ENCODE results near the gene HOXA6. TPM values are rescaled to one million over a fixed set of nuclear protein-coding genes. Genes with fewer than 3 reads are reported as not detected.

The HOXA6 gene
- polyA plus RNA-seq, 2 of the 4 experiments (the other 2 are of a cell fraction) = 0.90 to 2.1 TPM

- H3K4me3 ChIP-seq = peak within 1 kb of the TSS; percentile 49; the same call in 1 of the 3 replicates
- POLR2A ChIA-PET = interaction anchor here (2.1 kb wide), 1 partner anchor 9 kb away, joined by 14 read pairs; no protein-coding TSS in a partner anchor
- no peak for DNase-seq (ENCODE audit: low read depth in 1 of 2, low spot score in 1 of 2)
Observed at GRCh38 chr7:27151931-27152815, 4.6 kb upstream of the HOXA6 start, which contains the start of gene HOXA3. Gene HOXA3 (minus strand): TSS chr7:27152583. CDS start chr7:27110640, 41,943 bp downstream.

GRCh38 chr7:27151341-27151930, 3.9 kb upstream of the HOXA6 start:
- POLR2A ChIA-PET = interaction anchor here (0.9 to 2.1 kb wide), 5 partner anchors 9 to 951 kb away, joined by 3 to 14 read pairs (median 4); partner anchors contain the start of gene HNRNPA2B1
- WGBS (ENCODE audit: missing lambda C conversion rate) = 75% methylated on average over 27 of the region's 27 CpGs
- TF ChIP-seq HOXB13 (CRISPR knock-in tag; IDR thresholded peaks at IDR 0.05; ENCODE audit: low read depth) = no peak
- no peak for TF ChIP-seq ATOH8 (CRISPR knock-in tag; IDR thresholded peaks at IDR 0.05; ENCODE audit: low read depth)
- no peak for TF ChIP-seq TP53 (CRISPR knock-in tag; IDR thresholded peaks at IDR 0.05)
- TF ChIP-seq, protein P1, sequence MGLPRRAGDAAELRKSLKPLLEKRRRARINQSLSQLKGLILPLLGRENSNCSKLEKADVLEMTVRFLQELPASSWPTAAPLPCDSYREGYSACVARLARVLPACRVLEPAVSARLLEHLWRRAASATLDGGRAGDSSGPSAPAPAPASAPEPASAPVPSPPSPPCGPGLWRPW (IDR thresholded peaks at IDR 0.05) = no peak
- Histone ChIP-seq H3K4me3 (peak overlapping the region; percentile 49), H3K4me1 (peaks cover 16% of the 10 kb centered on the region), H3K4me2 (peak overlapping the region; percentile 90), H3K27ac (peak overlapping the region; percentile 88 to 90), H3K9me3 (no peaks in the 10 kb centered on the region)
- no peak for FAIRE-seq
- CTCF ChIA-PET = interaction anchor here (0.6 to 11.1 kb wide), 24 partner anchors 7 to 1060 kb away, joined by 3 to 160 read pairs (median 6); partner anchors contain the start of genes HIBADH, HOXA5 and HOXA9
- DNase-seq (ENCODE audit: low read depth in 1 of 2, low spot score in 1 of 2) = no peak
- no peak for ATAC-seq

More at GRCh38 chr7:27151931-27152815, 4.6 kb upstream of the HOXA6 start, which contains the start of gene HOXA3:
- ATAC-seq = no peak
- no peak for FAIRE-seq
- WGBS (ENCODE audit: missing lambda C conversion rate) = 78% methylated on average over 41 of the region's 53 CpGs
- CTCF ChIA-PET = interaction anchor here (0.7 to 4.2 kb wide), 9 partner anchors 9 to 1061 kb away, joined by 3 to 36 read pairs (median 6); partner anchors contain the start of gene HOXA5
- TF ChIP-seq CBX8 (IDR thresholded peaks at IDR 0.05) = no peak
- TF ChIP-seq FOSB (CRISPR knock-in tag; IDR thresholded peaks at IDR 0.05) = no peak
- no peak for TF ChIP-seq POLR2AphosphoS2 (conservative IDR thresholded peaks at IDR 0.05; ENCODE audit: low read length)
- no peak for TF ChIP-seq RCOR1 (IDR thresholded peaks at IDR 0.05; ENCODE audit: low read depth, low read length)
- no peak for TF ChIP-seq SREBF2 (IDR thresholded peaks at IDR 0.05)
- TF ChIP-seq, protein P2, sequence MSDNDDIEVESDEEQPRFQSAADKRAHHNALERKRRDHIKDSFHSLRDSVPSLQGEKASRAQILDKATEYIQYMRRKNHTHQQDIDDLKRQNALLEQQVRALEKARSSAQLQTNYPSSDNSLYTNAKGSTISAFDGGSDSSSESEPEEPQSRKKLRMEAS (IDR thresholded peaks at IDR 0.05) = no peak
- TF ChIP-seq BCL3 (IDR thresholded peaks at IDR 0.05) = no peak
- no peak for TF ChIP-seq CEBPB (IDR thresholded peaks at IDR 0.05)
- TF ChIP-seq, protein P3, sequence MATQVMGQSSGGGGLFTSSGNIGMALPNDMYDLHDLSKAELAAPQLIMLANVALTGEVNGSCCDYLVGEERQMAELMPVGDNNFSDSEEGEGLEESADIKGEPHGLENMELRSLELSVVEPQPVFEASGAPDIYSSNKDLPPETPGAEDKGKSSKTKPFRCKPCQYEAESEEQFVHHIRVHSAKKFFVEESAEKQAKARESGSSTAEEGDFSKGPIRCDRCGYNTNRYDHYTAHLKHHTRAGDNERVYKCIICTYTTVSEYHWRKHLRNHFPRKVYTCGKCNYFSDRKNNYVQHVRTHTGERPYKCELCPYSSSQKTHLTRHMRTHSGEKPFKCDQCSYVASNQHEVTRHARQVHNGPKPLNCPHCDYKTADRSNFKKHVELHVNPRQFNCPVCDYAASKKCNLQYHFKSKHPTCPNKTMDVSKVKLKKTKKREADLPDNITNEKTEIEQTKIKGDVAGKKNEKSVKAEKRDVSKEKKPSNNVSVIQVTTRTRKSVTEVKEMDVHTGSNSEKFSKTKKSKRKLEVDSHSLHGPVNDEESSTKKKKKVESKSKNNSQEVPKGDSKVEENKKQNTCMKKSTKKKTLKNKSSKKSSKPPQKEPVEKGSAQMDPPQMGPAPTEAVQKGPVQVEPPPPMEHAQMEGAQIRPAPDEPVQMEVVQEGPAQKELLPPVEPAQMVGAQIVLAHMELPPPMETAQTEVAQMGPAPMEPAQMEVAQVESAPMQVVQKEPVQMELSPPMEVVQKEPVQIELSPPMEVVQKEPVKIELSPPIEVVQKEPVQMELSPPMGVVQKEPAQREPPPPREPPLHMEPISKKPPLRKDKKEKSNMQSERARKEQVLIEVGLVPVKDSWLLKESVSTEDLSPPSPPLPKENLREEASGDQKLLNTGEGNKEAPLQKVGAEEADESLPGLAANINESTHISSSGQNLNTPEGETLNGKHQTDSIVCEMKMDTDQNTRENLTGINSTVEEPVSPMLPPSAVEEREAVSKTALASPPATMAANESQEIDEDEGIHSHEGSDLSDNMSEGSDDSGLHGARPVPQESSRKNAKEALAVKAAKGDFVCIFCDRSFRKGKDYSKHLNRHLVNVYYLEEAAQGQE (IDR thresholded peaks at IDR 0.05) = no peak
- TF ChIP-seq ZFP36 (IDR thresholded peaks at IDR 0.05; ENCODE audit: borderline replicate concordance, partially characterized antibody) = no peak
- no peak for TF ChIP-seq RARB (CRISPR knock-in tag; IDR thresholded peaks at IDR 0.05)
- TF ChIP-seq EHMT2 (IDR thresholded peaks at IDR 0.05; ENCODE audit: low read depth) = no peak
- no peak for TF ChIP-seq KDM1A (IDR thresholded peaks at IDR 0.05; ENCODE audit: low read depth)
- peak within 1 kb of the TSS; percentile 88 to 90; a peak in 5 of 6 replicates for H3K27ac ChIP-seq
- peak within 1 kb of the TSS; percentile 90 for H3K4me2 ChIP-seq
- H3K4me1 ChIP-seq = peaks cover 16% of the 10 kb centered on the region
- no peaks in the 10 kb centered on the region for H3K9me3 ChIP-seq
